ENCODE results near the gene MXRA7. TPM values are rescaled to one million over a fixed set of nuclear protein-coding genes. Genes with fewer than 3 reads are reported as not detected.
"Not testable (repeated sequence)": the region's sequence is repeated elsewhere in the genome, so short reads cannot be mapped to it uniquely, and the experiment has no call there.

The MXRA7 gene
- total RNA-seq, 8 experiments from 2014 or later: 19.7 to 214 (median 106) TPM

- in situ Hi-C loops (cut with MboI; ENCODE audit: low pct_unique_long_range_greater_than_20kb in 2 of 9, low sequenced_read_pairs in 9 of 9, unreplicated experiment in 9 of 9): loop anchor here in 2 of 9 experiments (25.0 kb wide), 1 partner anchor 184 kb away; the partner anchor contains the start of genes CYGB (in 2 of the 2) and PRCD (in 2 of the 2)
- Histone ChIP-seq H3K4me1 (replicated peaks in 1 of 2) (peaks cover 12 to 16% of the 10 kb centered on the region in 2 donors), H3K4me3 (no peak overlapping the region), H3K27ac (no peak overlapping the region)
- 80 to 100% (median 95%) methylated on average over 1 to 7 of the region's 9 CpGs; no CpG with 5 or more reads in 2 of the 10 experiments for WGBS, 10 experiments
- ATAC-seq (replicated peaks in 6 of 8): no peak
Measured at GRCh38 chr17:76720941-76721340, 10.2 kb upstream of the MXRA7 start.

- H3K27ac ChIP-seq: no peak overlapping the region
- peaks cover 8 to 13% of the 10 kb centered on the region in 2 donors for H3K4me1 ChIP-seq (replicated peaks in 1 of 2)
- no peak overlapping the region for H3K4me3 ChIP-seq
- ATAC-seq (replicated peaks in 6 of 8): no peak
- 75 to 100% (median 93%) methylated on average over 1 to 8 of the region's 9 CpGs; no CpG with 5 or more reads in 5 of the 10 experiments for WGBS, 10 experiments
- in situ Hi-C loops (cut with MboI; ENCODE audit: low pct_unique_long_range_greater_than_20kb in 2 of 9, low sequenced_read_pairs in 9 of 9, unreplicated experiment in 9 of 9): loop anchor here in 2 of 9 experiments (25.0 kb wide), 1 partner anchor 183 kb away; the partner anchor contains the start of genes CYGB (in 2 of the 2) and PRCD (in 2 of the 2)
Measured at GRCh38 chr17:76720211-76720610, 9.4 kb upstream of the MXRA7 start.

- H3K4me3 ChIP-seq: no peak overlapping the region
- no peaks in the 10 kb centered on the region for H3K4me1 ChIP-seq (replicated peaks in 1 of 2)
- in situ Hi-C loops (cut with MboI; ENCODE audit: low pct_unique_long_range_greater_than_20kb in 2 of 9, low sequenced_read_pairs in 9 of 9, unreplicated experiment in 9 of 9): loop anchor here in 2 of 9 experiments (25.0 kb wide), 1 partner anchor 181 kb away; the partner anchor contains the start of genes CYGB (in 2 of the 2) and PRCD (in 2 of the 2)
- WGBS, 10 experiments: 80 to 100% (median 94%) methylated on average over 1 to 15 of the region's 16 CpGs; no CpG with 5 or more reads in 4 of the 10 experiments
- no peak overlapping the region for H3K27ac ChIP-seq
- ATAC-seq (replicated peaks in 6 of 8): peak in 4 of 8 experiments; percentile 2 to 27 (median 10)
Measured at GRCh38 chr17:76718516-76718915, 7.8 kb upstream of the MXRA7 start.

GRCh38 chr17:76716839-76717215 lies 6.1 kb upstream of the MXRA7 start:
- Histone ChIP-seq H3K27ac (no peak overlapping the region), H3K4me1 (replicated peaks in 1 of 2) (peaks cover 0 to under 1% of the 10 kb centered on the region in 2 donors), H3K4me3 (no peak overlapping the region)
- WGBS, 10 experiments: 4 to 96% (median 60%) methylated on average over 1 to 6 of the region's 6 CpGs; no CpG with 5 or more reads in 3 of the 10 experiments
- in situ Hi-C loops (cut with MboI; ENCODE audit: low pct_unique_long_range_greater_than_20kb in 2 of 9, low sequenced_read_pairs in 9 of 9, unreplicated experiment in 9 of 9): loop anchor here in 2 of 9 experiments (25.0 kb wide), 1 partner anchor 180 kb away; the partner anchor contains the start of genes CYGB (in 2 of the 2) and PRCD (in 2 of the 2)
- no peak for ATAC-seq (replicated peaks in 6 of 8)

- no peak overlapping the region for H3K27ac ChIP-seq
- in situ Hi-C loops (cut with MboI; ENCODE audit: low pct_unique_long_range_greater_than_20kb in 2 of 9, low sequenced_read_pairs in 9 of 9, unreplicated experiment in 9 of 9): loop anchor here in 2 of 9 experiments (25.0 kb wide), 1 partner anchor 179 kb away; the partner anchor contains the start of genes CYGB (in 2 of the 2) and PRCD (in 2 of the 2)
Measured at GRCh38 chr17:76716146-76716838, 5.5 kb upstream of the MXRA7 start.

GRCh38 chr17:76715496-76715830 lies 4.7 kb upstream of the MXRA7 start:
- Histone ChIP-seq H3K27ac (no peak overlapping the region), H3K4me1 (replicated peaks in 1 of 2) (peaks cover 8 to 10% of the 10 kb centered on the region in 2 donors), H3K4me3 (no peak overlapping the region)
- in situ Hi-C loops (cut with MboI; ENCODE audit: low pct_unique_long_range_greater_than_20kb in 2 of 9, low sequenced_read_pairs in 9 of 9, unreplicated experiment in 9 of 9): loop anchor here in 2 of 9 experiments (25.0 kb wide), 1 partner anchor 178 kb away; the partner anchor contains the start of genes CYGB (in 2 of the 2) and PRCD (in 2 of the 2)
- 93 to 100% (median 100%) methylated on average over 1 to 2 of the region's 2 CpGs; no CpG with 5 or more reads in 5 of the 10 experiments for WGBS, 10 experiments
- ATAC-seq (replicated peaks in 6 of 8): no peak

More at GRCh38 chr17:76716146-76716838, 5.5 kb upstream of the MXRA7 start:
- peak in 2 of 8 experiments; percentile 62 to 78 for ATAC-seq (replicated peaks in 6 of 8)
- Histone ChIP-seq H3K4me3 (no peak overlapping the region), H3K4me1 (replicated peaks in 1 of 2) (peaks cover 4 to 6% of the 10 kb centered on the region in 2 donors)
- 29 to 98% (median 89%) methylated on average over 1 to 11 of the region's 13 CpGs for WGBS, 10 experiments

GRCh38 chr17:76714822-76715495 lies 4.2 kb upstream of the MXRA7 start:
- H3K27ac ChIP-seq: no peak overlapping the region
- in situ Hi-C loops (cut with MboI; ENCODE audit: low pct_unique_long_range_greater_than_20kb in 2 of 9, low sequenced_read_pairs in 9 of 9, unreplicated experiment in 9 of 9): loop anchor here in 2 of 9 experiments (25.0 kb wide), 1 partner anchor 178 kb away; the partner anchor contains the start of genes CYGB (in 2 of the 2) and PRCD (in 2 of the 2)
- 0 to 60% (median 33%) methylated on average over 1 to 3 of the region's 4 CpGs; no CpG with 5 or more reads in 1 of the 10 experiments for WGBS, 10 experiments
- peaks cover 8 to 10% of the 10 kb centered on the region in 2 donors for H3K4me1 ChIP-seq (replicated peaks in 1 of 2)
- ATAC-seq (replicated peaks in 6 of 8): no peak
- no peak overlapping the region for H3K4me3 ChIP-seq

GRCh38 chr17:76714336-76714735 lies 3.6 kb upstream of the MXRA7 start:
- ATAC-seq (replicated peaks in 6 of 8): no peak
- 57 to 100% (median 89%) methylated on average over 1 to 4 of the region's 5 CpGs; no CpG with 5 or more reads in 3 of the 10 experiments for WGBS, 10 experiments
- Histone ChIP-seq H3K27ac (no peak overlapping the region), H3K4me1 (replicated peaks in 1 of 2) (peaks cover 10 to 12% of the 10 kb centered on the region in 2 donors), H3K4me3 (no peak overlapping the region)
- in situ Hi-C loops (cut with MboI; ENCODE audit: low pct_unique_long_range_greater_than_20kb in 2 of 9, low sequenced_read_pairs in 9 of 9, unreplicated experiment in 9 of 9): loop anchor here in 2 of 9 experiments (25.0 kb wide), 1 partner anchor 177 kb away; the partner anchor contains the start of genes CYGB (in 2 of the 2) and PRCD (in 2 of the 2)

- in situ Hi-C loops (cut with MboI; ENCODE audit: low pct_unique_long_range_greater_than_20kb in 2 of 9, low sequenced_read_pairs in 9 of 9, unreplicated experiment in 9 of 9): loop anchor here in 2 of 9 experiments (25.0 kb wide), 1 partner anchor 176 kb away; the partner anchor contains the start of genes CYGB (in 2 of the 2) and PRCD (in 2 of the 2)
- ATAC-seq (replicated peaks in 6 of 8): no peak
- peaks cover 14 to 17% of the 10 kb centered on the region in 2 donors for H3K4me1 ChIP-seq (replicated peaks in 1 of 2)
- no peak overlapping the region for H3K27ac ChIP-seq
- H3K4me3 ChIP-seq: no peak overlapping the region
- WGBS, 10 experiments: 83 to 100% (median 93%) methylated on average over 1 to 6 of the region's 7 CpGs; no CpG with 5 or more reads in 3 of the 10 experiments
Measured at GRCh38 chr17:76713765-76714164, 3.0 kb upstream of the MXRA7 start.

- in situ Hi-C loops (cut with MboI; ENCODE audit: low pct_unique_long_range_greater_than_20kb in 2 of 9, low sequenced_read_pairs in 9 of 9, unreplicated experiment in 9 of 9): loop anchor here in 2 of 9 experiments (25.0 kb wide), 1 partner anchor 175 kb away; the partner anchor contains the start of genes CYGB (in 2 of the 2) and PRCD (in 2 of the 2)
- not testable (repeated sequence) for H3K4me3 ChIP-seq; H3K27ac ChIP-seq; ATAC-seq (replicated peaks in 6 of 8)
- 60 to 100% (median 87%) methylated on average over 1 to 7 of the region's 7 CpGs; no CpG with 5 or more reads in 1 of the 10 experiments for WGBS, 10 experiments
- H3K4me1 ChIP-seq (replicated peaks in 1 of 2): peaks cover 28 to 29% of the 10 kb centered on the region in 2 donors
Measured at GRCh38 chr17:76712321-76712720, 1.6 kb upstream of the MXRA7 start.

GRCh38 chr17:76709951-76710862 lies 558 bp downstream of the MXRA7 start:
- peak overlapping the region; percentile 79 to 98 for H3K27ac ChIP-seq
- 0% methylated on average over 2 to 4 of the region's 79 CpGs; no CpG with 5 or more reads in 7 of the 10 experiments for WGBS, 10 experiments
- peaks cover 30 to 32% of the 10 kb centered on the region in 2 donors for H3K4me1 ChIP-seq (replicated peaks in 1 of 2)
- H3K4me3 ChIP-seq: peak overlapping the region; percentile 58 to 89 (median 69)
- in situ Hi-C loops (cut with MboI; ENCODE audit: low pct_unique_long_range_greater_than_20kb in 2 of 9, low sequenced_read_pairs in 9 of 9, unreplicated experiment in 9 of 9): loop anchor here in 2 of 9 experiments (25.0 kb wide), 1 partner anchor 173 kb away; the partner anchor contains the start of genes CYGB (in 2 of the 2) and PRCD (in 2 of the 2)
- peak in 7 of 8 experiments; percentile 0 to 12 (median 3) for ATAC-seq (replicated peaks in 6 of 8)

Measured in motor neuron (in vitro differentiated cells).